HepG2 (cell line): Measurements from ENCODE around the gene CDK5RAP1. TPM values are rescaled to one million over a fixed set of nuclear protein-coding genes. Genes with fewer than 3 reads are reported as not detected.

Experiments used
- ATAC-seq: fragments of 200-7000 bp; cut with Tn5 transposase; 3 replicates; pipeline ENCODE4 v1.9.1; 2020; ENCODE audit warnings: mild to moderate bottlenecking, moderate library complexity
- BruUV-seq: library from RNA; stranded (reverse); fragments of 400-500 nt; replicated peaks from 2 replicates; lab custom pipeline; 2021; lab: Mats Ljungman, UMichigan
- CTCF ChIA-PET: fragments of 300-600 bp; formaldehyde crosslinking; extraction: SDS; loops from one replicate; lab custom pipeline; 2021; ENCODE audit warnings: low total read pairs, inconsistent platforms, low intra/inter-chr PET ratio; lab: Yijun Ruan, JAX
- POLR2A ChIA-PET: fragments of 350-600 bp; sonication (Branson Sonifier 250); formaldehyde crosslinking; loops from one replicate; lab custom pipeline; 2020; ENCODE audit warnings: antibody characterized with exemption, inconsistent platforms; lab: Yijun Ruan, JAX
- DNase-seq: peaks from one replicate; pipeline ENCODE4 v3.0.0-alpha.2; 2015; ENCODE audit warnings: low spot score
- FAIRE-seq: peaks from 3 replicates; lab custom pipeline; 2011; peaks lifted over from hg19 to GRCh38; lab: Jason Lieb, UNC
- H2AFZ ChIP-seq: one replicate; pipeline ENCODE4 v1.6.1; 2011; ENCODE audit warnings: low read length, inconsistent platforms
- H3K27ac ChIP-seq: fragments of 300-600 bp; 3 replicates; pipeline ENCODE4 v1.8.0; 2011; ENCODE audit warnings: mixed run types, mild to moderate bottlenecking, mixed read lengths, low read length, inconsistent platforms; ENCODE audit not compliant: insufficient read depth; ENCODE audit errors: extremely low read length
- H3K27me3 ChIP-seq, 2 experiments: fragments of 200-600 bp in 1 of 2; 2 replicates in 1 of 2; 3 replicates in 1 of 2; pipeline versions ENCODE4 v1.6.0 to v1.8.0; 2011; ENCODE audit warnings: low read length in 2 of 2, mild to moderate bottlenecking in 2 of 2, moderate library complexity in 2 of 2, inconsistent platforms in 1 of 2; ENCODE audit not compliant: insufficient read depth in 2 of 2, control insufficient read depth in 1 of 2
- H3K36me3 ChIP-seq, 2 experiments: fragments of 200-600 bp in 1 of 2; replicated peaks in 1 of 2; 2 replicates in 1 of 2; 3 replicates in 1 of 2; pipeline versions ENCODE4 v1.5.1 to v1.8.0; 2011; ENCODE audit warnings: low read length in 2 of 2, inconsistent platforms in 1 of 2; ENCODE audit not compliant: insufficient read depth in 2 of 2, control insufficient read depth in 1 of 2
- H3K4me1 ChIP-seq: 2 replicates; pipeline ENCODE4 v1.5.1; 2012; ENCODE audit warnings: low read length, inconsistent platforms; ENCODE audit not compliant: insufficient read depth
- H3K4me2 ChIP-seq: 2 replicates; pipeline ENCODE4 v1.6.0; 2011; ENCODE audit warnings: low read depth, low read length, inconsistent platforms
- H3K4me3 ChIP-seq, 3 experiments: fragments of 200-600 bp in 1 of 3; sonication (generic), shearing (Covaris generic) in 1 of 3; replicated peaks in 1 of 3; 2 replicates each; pipeline ENCODE4 v1.5.1; 2011 to 2016; ENCODE audit warnings: low read length in 3 of 3, inconsistent platforms in 2 of 3, low read depth in 2 of 3, mild to moderate bottlenecking in 2 of 3, control low read depth in 1 of 3, mixed read lengths in 1 of 3; ENCODE audit not compliant: insufficient read depth in 1 of 3
- H3K79me2 ChIP-seq: one replicate; pipeline ENCODE4 v1.6.1; 2011; ENCODE audit warnings: low read length, inconsistent platforms; ENCODE audit not compliant: insufficient read depth
- H3K9ac ChIP-seq: 2 replicates; pipeline ENCODE4 v1.6.0; 2011; ENCODE audit warnings: mild to moderate bottlenecking, low read depth, low read length, inconsistent platforms; ENCODE audit not compliant: insufficient read depth
- H3K9me3 ChIP-seq: 2 replicates; pipeline ENCODE4 v1.5.1; 2012; ENCODE audit warnings: mild to moderate bottlenecking, low read length
- H4K20me1 ChIP-seq: 2 replicates; pipeline ENCODE4 v1.6.0; 2011; ENCODE audit warnings: inconsistent platforms, mild to moderate bottlenecking, low read length, moderate library complexity; ENCODE audit not compliant: insufficient read depth
- CCAR2 ChIP-seq: fragments of 200-400 bp; formaldehyde crosslinking; optimal IDR thresholded peaks from 2 replicates; pipeline ENCODE3; 2018; ENCODE audit warnings: low read depth, mild to moderate bottlenecking, low read length, moderate library complexity
- CERS6 ChIP-seq: sonication (generic); formaldehyde crosslinking; IDR thresholded peaks from 2 replicates; pipeline ENCODE4 v1.5.0; 2020; ENCODE audit warnings: missing genetic modification reagents
- DMAP1 ChIP-seq: IDR thresholded peaks from 2 replicates; pipeline ENCODE4 v1.6.1; 2016
- FIP1L1 ChIP-seq: fragments of 200-400 bp; formaldehyde crosslinking; IDR thresholded peaks from 2 replicates; pipeline ENCODE4 v1.6.1; 2018; ENCODE audit warnings: low read depth, mild to moderate bottlenecking, low read length, moderate library complexity, borderline replicate concordance; ENCODE audit not compliant: insufficient read depth
- FOSL1 ChIP-seq: sonication (generic); formaldehyde crosslinking; IDR thresholded peaks from 2 replicates; pipeline ENCODE4 v1.9.0; 2021; ENCODE audit warnings: missing genetic modification reagents, borderline replicate concordance
- GATAD2A ChIP-seq: IDR thresholded peaks from 2 replicates; pipeline ENCODE4 v1.6.1; 2016
- MTF1 ChIP-seq: sonication (generic); formaldehyde crosslinking; IDR thresholded peaks from 2 replicates; pipeline ENCODE4 v1.5.0; 2020; ENCODE audit warnings: missing genetic modification reagents
- TEF ChIP-seq: sonication (generic); formaldehyde crosslinking; IDR thresholded peaks from 2 replicates; pipeline ENCODE4 v1.5.0; 2020; ENCODE audit warnings: missing genetic modification reagents
- ZFP62 ChIP-seq: sonication (generic); formaldehyde crosslinking; IDR thresholded peaks from 2 replicates; pipeline ENCODE4 v1.4.0; 2020; ENCODE audit warnings: missing genetic modification reagents
- ZHX1 ChIP-seq: sonication (generic); formaldehyde crosslinking; IDR thresholded peaks from 2 replicates; pipeline ENCODE4 v1.8.1; 2022; ENCODE audit warnings: low read depth, mild to moderate bottlenecking, missing genetic modification reagents
- ZNF253 ChIP-seq: sonication (generic); formaldehyde crosslinking; IDR thresholded peaks from 2 replicates; pipeline ENCODE4 v1.8.0; 2022; ENCODE audit warnings: mild to moderate bottlenecking, missing genetic modification reagents, borderline replicate concordance
- ZNF550 ChIP-seq: sonication (generic); formaldehyde crosslinking; IDR thresholded peaks from 2 replicates; pipeline ENCODE4 v1.4.0; 2020; ENCODE audit warnings: mild to moderate bottlenecking, missing genetic modification reagents, borderline replicate concordance
- ZNF558 ChIP-seq: sonication (generic); formaldehyde crosslinking; IDR thresholded peaks from 2 replicates; pipeline ENCODE4 v1.9.0; 2022; ENCODE audit warnings: mild to moderate bottlenecking, missing genetic modification reagents, borderline replicate concordance
- ZNF644 ChIP-seq: IDR thresholded peaks from 2 replicates; pipeline ENCODE4 v1.6.1; 2016; ENCODE audit warnings: low read depth
- ZNF768 ChIP-seq: sonication (generic); formaldehyde crosslinking; IDR thresholded peaks from 2 replicates; pipeline ENCODE4 v1.4.0; 2020; ENCODE audit warnings: missing genetic modification reagents
- ZNF782 ChIP-seq: sonication (generic); formaldehyde crosslinking; IDR thresholded peaks from 2 replicates; pipeline ENCODE4 v1.4.0; 2020; ENCODE audit warnings: missing genetic modification reagents, mild to moderate bottlenecking, borderline replicate concordance
- ZNF839 ChIP-seq: sonication (generic); formaldehyde crosslinking; IDR thresholded peaks from 2 replicates; pipeline ENCODE4 v1.4.0; 2020; ENCODE audit warnings: missing genetic modification reagents, mild to moderate bottlenecking, borderline replicate concordance
- ZZZ3 ChIP-seq: sonication (generic); formaldehyde crosslinking; IDR thresholded peaks from 2 replicates; pipeline ENCODE4 v1.4.0; 2020; ENCODE audit warnings: missing genetic modification reagents, mild to moderate bottlenecking, borderline replicate concordance
- WGBS: methylation state at CpG from one replicate; pipeline ENCODE4 v1.1.6; 2017; ENCODE audit warnings: low lambda C conversion rate; 5-methylcytosine and 5-hydroxymethylcytosine counted together
- in situ Hi-C: cut with HindIII; loops from 2 replicates; pipeline ENCODE4 v1.10.0; 2017; ENCODE audit warnings: low pct_unique_long_range_greater_than_20kb; ENCODE audit not compliant: extremely low pct_ligation_motif_present
- intact Hi-C: fragments of 100-400 bp; cut with micrococcal nuclease; formaldehyde crosslinking; loops from one replicate; pipeline ENCODE4 v1.10.0; 2022; ENCODE audit not compliant: unreplicated experiment
- polyA plus RNA-seq, 8 experiments: library from polyadenylated mRNA; depleted of rRNA in 3 of 8; stranded (reverse) in 7 of 8; unstranded in 1 of 8; fragments of >200 nt; fragmentation: Illumina TruSeq in 4 of 8; extraction: Trizol in 4 of 8; gene quantifications; 2 replicates each; pipeline versions ENCODE4 v1.2.1 to v1.2.3, GENCODE V29; 2011 to 2016; ENCODE audit warnings: low read depth in 4 of 8, missing spikeins in 1 of 8, mixed read lengths in 1 of 8; ENCODE audit not compliant: insufficient read depth in 1 of 8
- total RNA-seq, 5 experiments: library from RNA; depleted of rRNA; stranded (reverse); fragments of >200 nt; fragmentation: Illumina TruSeq; extraction: Trizol; gene quantifications; 2 replicates each; pipeline ENCODE4 v1.2.3, GENCODE V29; 2016; ENCODE audit warnings: low read depth in 1 of 5
- TF ChIP-seq, protein P1 (sequence below): sonication (generic); formaldehyde crosslinking; conservative IDR thresholded peaks from 2 replicates; pipeline ENCODE4 v1.8.1; 2023; ENCODE audit warnings: missing genetic modification reagents

Gene CDK5RAP1
- total and polyA plus RNA-seq, 2 of the 13 experiments (the other 11 are each of a cell fraction or from before 2014, with no cell fraction given), result 53.6 to 98.2 TPM

DNA sequence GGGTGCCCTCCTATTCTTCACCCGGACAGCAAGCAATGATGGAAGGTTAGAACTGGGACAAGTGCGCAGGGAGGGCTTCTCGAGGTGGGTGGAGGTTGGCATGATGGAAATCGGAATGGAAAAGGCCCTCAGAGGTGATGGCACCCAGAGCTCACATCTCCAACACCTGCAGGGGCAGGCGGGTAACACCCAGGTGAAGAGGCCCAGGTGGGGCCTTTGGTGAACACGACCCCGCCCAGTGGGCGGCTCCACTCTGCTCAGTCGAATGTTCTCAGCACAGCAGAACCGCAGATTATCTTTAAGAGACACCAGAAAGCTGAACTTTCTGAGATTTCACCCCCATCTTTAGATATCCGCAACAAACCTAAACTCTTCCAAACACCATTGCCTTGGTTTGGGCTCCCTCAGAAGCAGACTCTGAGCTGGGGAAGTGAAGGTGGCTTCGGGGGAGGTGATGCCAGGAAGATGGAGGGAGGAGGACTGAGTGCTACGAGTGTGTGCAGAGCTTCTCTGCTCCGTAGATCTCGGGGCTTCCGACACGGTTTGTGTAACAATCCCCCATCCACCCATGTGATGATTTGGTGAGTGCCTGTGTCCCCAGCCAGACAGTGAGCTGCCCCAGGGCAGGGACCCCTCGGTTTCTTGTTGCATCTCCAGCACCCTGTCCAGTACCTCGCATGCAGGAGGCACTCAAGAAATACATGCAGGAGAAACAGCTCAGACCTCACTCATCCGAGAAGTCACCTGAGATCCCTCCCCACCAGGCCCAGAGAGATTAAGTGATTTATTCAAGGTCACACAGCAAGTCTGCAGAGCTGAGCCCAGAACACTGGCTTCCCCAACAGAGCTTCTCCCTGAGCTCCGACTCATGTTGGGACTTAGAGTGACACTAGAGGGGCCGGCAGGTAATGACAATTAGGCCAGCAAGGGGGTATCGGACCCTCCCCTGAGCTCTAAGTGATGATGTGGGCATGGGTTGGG is 72.9 kb downstream of the CDK5RAP1 start:
- FAIRE-seq (no peak), ATAC-seq (no peak), DNase-seq (no peak)
- in situ Hi-C loops (no loop called here), intact Hi-C loops (no loop called here)
- no TSS peak for BruUV-seq
- no peaks in the 10 kb centered on the region for H3K36me3 ChIP-seq
- H2AFZ ChIP-seq, result no peak overlapping the region
- H3K9me3 ChIP-seq, result no peaks in the 10 kb centered on the region
- peaks cover 16 to 92% of the 10 kb centered on the region in 2 experiments for H3K27me3 ChIP-seq
- POLR2A ChIA-PET, result no interaction called here
- H3K4me1 ChIP-seq, result peaks cover 3% of the 10 kb centered on the region
- no peak overlapping the region for H3K27ac ChIP-seq
- no peak overlapping the region for H3K9ac ChIP-seq
- no peaks in the 10 kb centered on the region for H4K20me1 ChIP-seq
- 23% methylated on average over 23 of the region's 23 CpGs for WGBS
- CTCF ChIA-PET, result no interaction called here
- H3K4me2 ChIP-seq, result no peak overlapping the region
- no peak overlapping the region for H3K4me3 ChIP-seq
- H3K79me2 ChIP-seq, result no peaks in the 10 kb centered on the region
- TF ChIP-seq ZNF768 (CRISPR knock-in tag), result peak; percentile 83
- peak; percentile 20; the same call in 1 of the 2 replicates for TF ChIP-seq FOSL1 (CRISPR knock-in tag)
- TF ChIP-seq ZNF782, result no peak
- no peak for TF ChIP-seq GATAD2A (CRISPR knock-in tag)
- TF ChIP-seq ZHX1 (CRISPR knock-in tag), result no peak
- TF ChIP-seq ZNF644 (CRISPR knock-in tag), result no peak
- TF ChIP-seq CERS6 (CRISPR knock-in tag), result no peak
- TF ChIP-seq, protein P1, sequence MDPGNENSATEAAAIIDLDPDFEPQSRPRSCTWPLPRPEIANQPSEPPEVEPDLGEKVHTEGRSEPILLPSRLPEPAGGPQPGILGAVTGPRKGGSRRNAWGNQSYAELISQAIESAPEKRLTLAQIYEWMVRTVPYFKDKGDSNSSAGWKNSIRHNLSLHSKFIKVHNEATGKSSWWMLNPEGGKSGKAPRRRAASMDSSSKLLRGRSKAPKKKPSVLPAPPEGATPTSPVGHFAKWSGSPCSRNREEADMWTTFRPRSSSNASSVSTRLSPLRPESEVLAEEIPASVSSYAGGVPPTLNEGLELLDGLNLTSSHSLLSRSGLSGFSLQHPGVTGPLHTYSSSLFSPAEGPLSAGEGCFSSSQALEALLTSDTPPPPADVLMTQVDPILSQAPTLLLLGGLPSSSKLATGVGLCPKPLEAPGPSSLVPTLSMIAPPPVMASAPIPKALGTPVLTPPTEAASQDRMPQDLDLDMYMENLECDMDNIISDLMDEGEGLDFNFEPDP (CRISPR knock-in tag), result no peak
- no peak for TF ChIP-seq FIP1L1
- no peak for TF ChIP-seq ZNF550
- TF ChIP-seq TEF (CRISPR knock-in tag), result no peak
- TF ChIP-seq CCAR2, result no peak
- TF ChIP-seq ZNF558 (CRISPR knock-in tag), result no peak
- TF ChIP-seq ZNF839, result no peak
- no peak for TF ChIP-seq ZZZ3 (CRISPR knock-in tag)
- no peak for TF ChIP-seq ZNF253 (CRISPR knock-in tag)
- TF ChIP-seq DMAP1, result no peak
- TF ChIP-seq MTF1 (CRISPR knock-in tag), result no peak
- no peak for TF ChIP-seq ZFP62 (CRISPR knock-in tag)
